Adrenal gland (tissue), 5 donors: ENCODE data around the gene PTPN14.

ENCODE experiments used
- CTCF ChIP-seq, 6 experiments: fragments of 450-650 bp in 4 of 6; fragments of 200-600 bp in 2 of 6; sonication (generic) in 1 of 6; IDR thresholded peaks; 1 replicate in 5 of 6; 2 replicates in 1 of 6; pipeline versions ENCODE4 v1.5.1 to v1.8.0; 2016 to 2021; ENCODE audit warnings: antibody characterized with exemption in 6 of 6, mild to moderate bottlenecking in 2 of 6, moderate library complexity in 1 of 6
- POLR2A ChIP-seq, 2 donors: fragments of 450-650 bp; IDR thresholded peaks; one replicate each; pipeline ENCODE4 v1.6.1; 2017; ENCODE audit warnings: antibody characterized with exemption in 2 of 2, mild to moderate bottlenecking in 2 of 2, moderate library complexity in 1 of 2
- donor health status: DM: no; HTN: no; CAD: no.

- TF ChIP-seq POLR2A (IDR thresholded peaks at IDR 0.05) = no peak
- TF ChIP-seq CTCF (IDR thresholded peaks at IDR 0.05) = peak in 2 of 6 experiments; percentile 15 to 19
Observed at GRCh38 chr1:214319938-214320337, 231.5 kb downstream of the PTPN14 start.
